HG03565 (cell line): ENCODE data around the gene CD6.

Experiments used
- ATAC-seq: cut with Tn5 transposase; IDR thresholded peaks from one replicate; pipeline ENCODE4 v1.9.1; 2021; ENCODE audit warnings: mild to moderate bottlenecking, moderate library complexity; ENCODE audit not compliant: unreplicated experiment

The CD6 gene

DNA sequence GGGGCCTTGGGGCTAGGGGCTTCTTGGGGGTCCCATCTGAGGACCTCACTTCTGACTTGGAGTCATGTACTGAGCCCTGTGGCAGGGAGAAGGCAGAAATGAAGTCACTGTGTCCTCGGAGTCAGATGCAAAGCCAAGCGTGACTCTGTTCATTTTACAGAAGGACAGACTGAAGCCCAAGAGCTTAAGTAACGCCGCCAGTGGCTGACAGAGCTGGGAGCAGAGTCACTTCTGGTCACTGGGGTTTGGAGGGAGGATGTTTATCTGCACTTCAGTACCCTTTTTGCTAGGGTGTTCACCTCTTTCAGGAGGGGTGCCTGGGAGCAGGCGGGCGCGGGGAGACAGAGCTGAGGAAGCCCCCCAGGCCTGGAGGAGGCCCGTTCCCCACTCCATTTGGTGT is 10.7 kb downstream of the CD6 start:
- ATAC-seq: no peak

DNA sequence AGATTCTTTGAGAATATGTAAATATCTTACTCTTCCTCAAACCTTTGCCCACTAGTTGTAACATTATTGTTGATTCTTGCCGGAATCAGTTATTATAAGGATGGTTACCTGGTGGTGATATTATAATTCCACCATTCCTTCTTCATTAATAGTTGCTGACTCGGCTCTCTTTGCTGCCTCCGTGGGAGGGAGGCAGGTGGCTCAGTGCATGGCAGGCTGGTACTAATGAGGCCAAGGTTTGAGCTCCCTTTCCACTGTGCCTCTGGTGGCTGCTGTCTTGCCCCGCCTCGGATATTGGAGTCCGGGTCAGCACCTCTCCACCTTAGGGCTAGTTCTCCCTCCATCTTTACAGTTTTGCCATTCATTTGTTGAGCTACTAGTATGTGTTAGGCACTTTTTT is 12.7 kb downstream of the CD6 start:
- no peak for ATAC-seq

DNA sequence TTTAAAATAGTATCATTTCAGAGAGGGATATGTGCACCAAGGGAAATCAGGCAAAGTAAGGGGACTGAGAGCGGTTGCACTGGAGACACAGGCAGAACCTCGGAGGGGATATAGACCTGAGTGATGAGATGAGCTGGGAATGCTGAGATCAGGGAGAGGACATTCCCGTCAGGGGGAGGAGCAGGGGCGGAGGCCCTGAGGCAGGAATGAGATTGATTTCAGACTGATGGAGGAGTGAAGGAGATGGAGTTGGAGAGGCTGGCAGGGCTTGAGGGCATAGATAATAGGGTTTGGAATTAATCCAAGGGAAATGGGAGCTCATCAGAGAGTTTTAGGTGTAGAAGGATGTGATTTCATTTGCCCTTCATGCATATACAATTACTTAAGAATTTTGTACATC is 13.2 kb downstream of the CD6 start:
- no peak for ATAC-seq

DNA sequence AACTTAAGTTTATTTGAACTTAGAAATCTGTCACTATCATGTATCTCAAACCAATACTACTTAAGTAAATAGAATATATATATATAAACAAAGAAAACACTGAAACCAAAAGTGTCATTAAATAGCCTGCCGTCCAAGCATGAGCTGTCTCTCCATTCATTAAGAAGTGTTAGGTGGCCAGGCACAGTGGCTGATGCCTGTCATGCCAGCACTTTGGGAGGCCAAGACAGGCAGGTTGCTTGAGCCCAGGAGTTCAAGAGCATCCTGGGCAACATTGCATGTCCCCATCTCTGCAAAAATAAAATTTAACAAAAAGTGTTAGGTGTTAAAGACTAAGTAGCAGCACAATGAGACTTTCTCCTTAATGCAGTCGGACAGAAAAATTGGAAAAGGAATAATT is 14.0 kb downstream of the CD6 start:
- ATAC-seq: no peak

DNA sequence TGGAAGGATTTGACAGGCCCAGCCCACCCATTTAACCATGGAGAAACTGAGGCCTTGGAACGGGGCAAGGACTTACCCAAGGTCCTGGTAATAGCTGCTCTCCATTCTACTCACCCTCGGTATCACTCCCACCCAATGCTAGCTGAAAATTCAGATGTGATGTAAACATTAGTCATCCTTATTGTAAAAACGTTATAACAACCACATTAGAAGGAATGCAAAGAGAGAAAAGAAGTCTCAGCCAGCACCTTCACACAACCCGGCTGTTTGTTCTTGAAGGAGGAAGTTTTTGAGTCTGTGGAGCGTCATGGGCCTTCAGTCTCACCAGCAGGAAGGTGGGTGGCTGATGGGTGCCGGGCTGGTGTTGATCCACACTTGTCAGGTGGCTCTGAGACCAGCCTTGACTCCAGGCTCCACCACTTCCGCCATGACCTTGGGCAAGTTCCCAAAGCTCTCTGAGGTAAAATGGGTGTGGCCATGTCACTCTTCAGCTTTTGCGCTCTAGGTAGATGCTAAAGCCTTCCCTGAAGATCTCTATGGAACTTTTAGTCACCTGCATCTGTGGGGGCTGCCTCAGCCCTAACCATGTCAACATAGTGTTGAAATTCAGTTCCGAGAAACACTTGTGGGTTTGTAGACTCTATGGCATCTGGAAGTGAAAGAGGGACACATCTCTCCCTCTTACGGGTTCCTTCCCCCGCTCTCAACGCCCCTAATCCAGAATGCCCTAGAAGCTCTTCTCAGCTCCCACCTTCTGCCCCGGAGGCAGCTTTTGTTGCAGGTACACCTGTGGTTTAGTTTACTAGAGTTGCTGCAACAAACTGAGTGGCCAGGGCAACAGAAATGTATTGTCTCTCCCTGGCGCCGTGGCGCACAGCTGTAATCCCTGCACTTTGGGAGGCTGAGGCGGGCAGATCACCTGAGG is 14.8 kb downstream of the CD6 start:
- ATAC-seq: no peak

DNA sequence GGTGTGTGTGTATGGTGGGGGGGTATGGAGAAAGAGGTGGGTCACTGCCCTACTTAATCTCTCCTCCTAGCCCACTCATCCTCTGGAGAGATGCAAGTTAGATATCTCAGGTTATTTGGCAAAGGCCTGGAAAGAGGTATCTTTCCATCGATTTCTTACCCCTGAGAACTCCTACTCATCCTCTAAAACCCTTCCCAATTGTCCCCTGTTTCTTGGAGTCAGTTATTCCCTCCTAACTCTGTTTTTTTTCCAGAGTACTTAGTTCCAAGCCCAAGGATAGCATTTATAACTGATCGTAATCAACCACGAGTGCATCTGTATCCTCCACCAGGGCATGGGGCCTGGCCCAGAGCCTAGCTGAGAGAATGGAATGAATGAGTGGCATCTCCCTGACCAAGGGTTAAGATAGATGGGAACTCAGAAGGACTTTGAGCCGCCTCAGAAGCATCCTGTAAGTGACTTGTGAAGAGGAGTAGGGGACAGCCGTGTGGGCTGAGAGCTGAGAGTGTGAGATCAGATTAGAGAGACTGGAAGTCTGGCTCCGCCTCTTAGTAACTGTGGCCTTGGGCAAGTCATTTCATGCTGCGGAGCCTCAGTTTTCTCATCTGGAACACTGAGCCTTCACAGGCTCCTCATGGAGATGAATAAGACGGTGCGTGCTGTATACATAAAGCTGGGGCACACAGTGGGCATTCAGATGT is 16.2 kb downstream of the CD6 start:
- ATAC-seq: no peak

DNA sequence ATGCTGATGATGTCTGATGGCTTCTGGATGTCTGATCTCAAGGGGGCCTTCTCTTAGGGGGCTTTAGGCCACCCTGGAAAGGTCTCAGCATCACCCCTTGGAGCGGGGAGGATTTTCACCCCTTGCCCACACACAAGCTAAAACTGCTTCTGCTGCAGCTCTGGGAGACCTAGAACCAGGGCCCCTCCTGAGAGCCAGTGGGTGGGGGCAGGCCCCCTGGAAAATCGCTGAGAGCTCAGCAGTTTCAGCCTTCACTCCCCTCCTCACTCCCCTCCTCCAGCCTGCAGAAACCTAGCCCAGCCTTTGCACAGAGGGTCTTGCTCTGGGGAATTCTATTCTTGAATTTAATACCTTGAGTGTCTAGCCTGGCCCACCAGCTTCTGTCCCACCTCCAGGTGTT is 17.2 kb downstream of the CD6 start:
- no peak for ATAC-seq

DNA sequence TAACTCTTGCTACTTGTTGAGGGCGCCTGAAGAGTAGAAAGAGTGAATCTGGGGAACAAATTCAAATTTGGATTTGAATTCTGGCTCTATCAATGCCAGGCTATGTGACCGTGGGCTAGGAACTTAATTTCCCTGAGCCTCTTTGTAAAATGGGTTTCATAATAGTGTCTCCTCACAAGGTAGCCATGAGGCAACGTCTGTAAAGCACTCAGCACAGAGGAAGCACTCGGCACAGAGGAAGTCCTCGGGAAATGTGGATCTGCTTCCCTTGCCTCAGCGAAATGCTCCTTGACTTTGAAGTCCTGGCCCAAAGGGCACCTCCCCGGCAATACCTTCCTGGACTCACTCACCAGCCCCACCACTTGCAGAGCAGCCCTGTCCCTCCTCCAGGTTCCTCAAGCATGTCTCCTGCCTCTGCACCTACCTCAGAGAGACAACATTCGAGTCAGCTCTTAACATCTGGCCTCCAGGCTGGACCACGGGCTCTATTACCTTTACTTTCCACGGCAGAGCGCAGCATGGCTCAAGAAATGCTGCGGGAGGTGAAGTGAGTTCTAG is 17.7 kb downstream of the CD6 start:
- ATAC-seq: no peak

DNA sequence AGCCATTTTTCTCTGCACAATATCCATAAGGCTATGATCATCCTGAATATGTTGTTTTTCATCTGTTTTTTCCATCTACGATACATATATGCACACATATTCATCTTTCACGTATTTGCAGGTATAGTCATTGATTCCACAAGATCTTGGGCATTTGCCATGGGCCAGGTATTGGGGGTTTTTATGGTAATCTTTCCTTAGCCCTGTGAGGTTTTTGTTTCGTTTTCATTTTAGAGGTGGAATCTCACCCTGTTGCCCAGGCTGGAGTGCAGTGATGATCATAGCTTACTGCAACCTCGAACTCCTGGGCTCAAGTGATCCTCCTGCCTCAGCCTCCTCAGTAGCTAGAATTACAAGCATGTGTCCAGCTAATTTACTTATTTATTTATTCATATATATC is 20.0 kb downstream of the CD6 start:
- no peak for ATAC-seq

DNA sequence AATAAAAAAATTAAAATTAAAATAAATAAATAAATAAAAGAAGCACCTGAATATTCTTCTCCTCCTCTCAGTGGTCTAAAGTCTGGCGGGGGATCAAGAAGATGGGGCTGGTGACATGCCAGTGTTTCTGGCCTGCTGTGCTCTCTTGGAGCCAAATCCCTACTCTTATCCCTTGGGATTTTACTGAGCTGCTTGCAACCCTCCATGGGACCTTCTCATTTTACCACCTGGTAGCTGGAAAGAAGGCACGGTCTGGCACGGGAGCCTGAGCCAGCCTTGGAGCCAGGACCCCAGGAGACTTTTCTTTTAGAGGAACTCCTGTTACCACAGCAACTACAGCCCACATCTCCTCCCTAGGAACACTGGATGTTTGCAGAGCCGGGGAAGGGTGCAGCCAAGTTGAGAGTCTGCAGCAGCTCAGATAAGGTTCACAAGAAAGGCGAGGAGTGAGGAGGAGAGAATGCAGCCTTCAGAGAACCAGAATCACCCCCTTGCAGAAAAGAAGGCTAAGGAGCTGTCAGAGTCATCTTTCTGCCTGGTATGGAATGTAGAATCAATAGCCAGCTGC is 21.4 kb downstream of the CD6 start:
- no peak for ATAC-seq

DNA sequence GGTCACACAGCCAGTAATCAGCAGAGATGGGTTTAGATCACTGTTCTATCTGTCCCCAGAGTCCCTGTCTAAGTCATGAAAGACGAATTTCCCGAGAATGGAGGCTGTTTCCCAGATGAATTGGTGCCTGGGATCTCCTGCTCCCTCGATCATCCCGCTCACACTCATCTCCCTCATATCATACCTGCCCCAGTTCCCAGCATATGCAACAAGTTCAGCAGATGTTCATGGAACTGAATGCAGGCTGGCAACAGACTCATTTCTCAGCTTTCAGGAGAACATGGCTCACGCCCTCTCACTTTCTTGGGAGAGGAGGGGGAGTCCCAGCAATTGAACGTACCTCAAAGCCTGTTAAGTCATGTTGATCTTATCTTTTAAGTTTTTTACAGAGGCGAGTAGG is 22.1 kb downstream of the CD6 start:
- ATAC-seq: no peak

DNA sequence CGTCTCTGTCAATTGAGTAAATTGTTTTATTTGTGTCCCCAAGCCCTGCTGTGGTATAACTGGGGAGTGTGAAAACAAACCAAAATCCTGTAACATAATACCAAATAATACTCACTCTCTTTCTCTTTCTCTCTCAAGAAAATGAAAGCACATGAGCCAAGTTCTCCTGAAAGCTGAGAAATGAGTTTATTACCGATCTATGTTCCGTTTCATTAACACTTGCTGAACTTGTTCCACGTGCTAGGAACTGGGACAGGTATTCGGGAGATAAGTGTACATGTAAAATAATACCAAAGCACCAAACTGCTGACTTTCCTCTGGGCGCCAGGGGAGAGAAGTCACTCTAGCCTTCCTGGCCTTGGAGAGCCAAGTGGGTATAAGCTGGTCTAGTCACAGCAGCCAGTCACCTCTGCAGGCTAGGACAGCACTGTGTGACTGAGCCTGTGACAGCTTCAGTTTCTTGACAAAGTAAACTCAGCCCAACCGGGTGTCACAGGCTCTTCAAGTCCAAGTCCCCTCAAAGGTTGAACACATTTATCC is 23.1 kb downstream of the CD6 start:
- ATAC-seq: no peak

DNA sequence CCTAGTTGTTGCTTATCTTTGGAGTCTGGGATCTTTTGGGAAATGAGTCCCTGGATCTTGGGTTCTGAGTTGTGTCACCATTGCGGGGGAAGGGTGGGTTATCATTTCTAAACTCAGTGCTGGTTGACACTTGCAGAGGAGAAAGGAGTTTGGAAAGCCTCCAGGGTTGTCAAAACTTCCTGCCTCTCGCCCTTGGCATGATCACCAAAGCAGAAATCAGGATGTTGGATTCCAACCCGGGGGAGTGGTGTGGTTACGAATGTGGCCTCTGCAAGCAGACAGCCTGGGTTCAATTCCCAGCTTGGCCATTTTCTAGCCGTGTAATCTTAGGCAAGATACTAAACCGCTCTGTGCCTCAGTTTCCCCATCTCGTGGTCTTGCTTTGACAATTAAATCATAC is 24.3 kb downstream of the CD6 start:
- no peak for ATAC-seq

DNA sequence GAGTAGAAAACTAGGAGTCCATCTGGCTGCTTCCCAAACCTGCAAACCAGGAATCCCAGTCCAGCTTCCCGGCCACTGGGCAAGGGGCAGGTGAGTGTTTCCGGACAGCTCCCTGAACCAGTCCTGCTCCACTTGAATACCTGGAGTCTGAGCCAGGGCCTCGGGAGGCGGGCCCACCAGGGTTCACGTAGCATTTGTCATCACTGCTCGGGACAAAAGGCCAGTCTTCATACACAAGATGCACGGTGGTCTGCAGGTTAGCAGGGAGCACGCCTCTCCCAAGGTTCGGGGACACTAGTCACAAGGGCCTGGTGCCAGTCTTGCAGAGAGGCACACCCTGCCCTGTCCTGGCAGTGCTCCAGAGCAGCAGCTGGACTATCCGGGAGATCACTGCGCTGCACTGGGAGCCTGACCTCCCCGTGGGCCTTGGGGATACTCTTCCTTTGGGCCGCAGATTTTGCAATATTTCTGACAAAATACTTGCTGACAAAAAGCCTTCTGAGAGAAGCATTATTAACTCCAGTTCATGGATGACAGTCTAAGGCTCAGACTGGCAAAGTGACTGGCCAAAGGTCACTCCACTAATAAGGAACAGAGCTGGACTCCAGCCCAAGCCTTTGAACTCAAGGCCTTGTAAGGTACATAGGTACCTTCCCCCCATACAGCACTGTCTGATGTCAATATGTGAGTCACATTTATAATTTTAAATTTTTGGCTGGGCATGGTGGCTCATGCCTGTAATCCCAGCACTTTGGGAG is 25.1 kb downstream of the CD6 start:
- ATAC-seq: no peak

DNA sequence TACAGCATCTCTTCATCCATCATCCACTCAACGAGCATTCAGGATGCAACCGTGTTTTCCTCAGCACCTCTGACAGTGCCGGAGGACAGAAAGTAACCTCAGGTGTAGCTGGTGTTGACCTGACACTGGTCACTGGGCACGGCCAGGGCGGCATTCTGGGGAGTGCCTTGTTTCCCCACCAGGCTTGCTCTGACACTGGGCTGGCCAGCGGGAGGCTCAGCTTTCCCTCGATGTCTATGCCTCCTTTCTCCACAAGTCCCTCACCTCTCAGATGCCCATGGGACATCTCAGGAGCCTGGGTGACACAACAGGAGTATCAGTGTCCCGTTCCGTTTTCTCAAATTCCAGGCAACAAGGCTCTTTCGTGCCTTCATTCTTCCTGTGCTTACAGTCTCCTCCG is 28.9 kb downstream of the CD6 start:
- no peak for ATAC-seq

DNA sequence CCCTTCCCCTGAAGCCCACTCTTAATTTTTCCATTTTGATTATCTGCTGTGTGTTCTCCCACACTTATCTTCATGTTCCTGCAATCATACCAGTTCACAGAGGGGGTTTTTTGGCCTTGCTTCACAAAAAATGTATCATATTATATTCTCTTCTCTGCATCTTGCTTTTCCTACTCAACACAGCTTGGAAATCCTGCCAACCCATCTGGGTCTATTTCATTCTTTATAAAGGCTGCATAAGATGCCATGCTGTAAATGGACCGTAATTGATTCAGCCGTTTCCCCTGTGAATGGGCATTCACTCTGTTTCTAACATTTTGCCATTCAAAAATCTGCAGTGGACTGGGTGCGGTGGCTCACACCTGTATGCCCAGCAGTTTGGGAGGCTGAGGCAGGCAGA is 30.5 kb downstream of the CD6 start:
- ATAC-seq: no peak

DNA sequence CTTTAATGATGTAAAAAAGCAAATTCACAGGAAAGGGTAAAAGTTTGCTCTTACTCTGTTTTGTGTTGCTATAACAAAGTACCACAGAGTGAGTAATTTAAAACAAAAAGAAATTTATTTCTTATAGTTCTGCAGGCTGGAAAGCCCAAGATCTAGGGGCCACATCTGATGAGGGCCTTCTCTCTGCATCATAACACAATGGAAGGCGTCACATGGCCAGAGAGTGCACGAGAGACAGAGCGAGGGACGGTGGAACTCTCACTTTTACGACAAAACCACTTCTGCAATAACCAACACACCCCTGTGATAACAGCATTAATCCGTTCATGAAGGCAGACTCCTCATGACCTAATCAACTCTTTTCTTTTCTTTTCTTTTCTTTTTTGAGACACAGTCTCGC is 31.1 kb downstream of the CD6 start:
- ATAC-seq: no peak

DNA sequence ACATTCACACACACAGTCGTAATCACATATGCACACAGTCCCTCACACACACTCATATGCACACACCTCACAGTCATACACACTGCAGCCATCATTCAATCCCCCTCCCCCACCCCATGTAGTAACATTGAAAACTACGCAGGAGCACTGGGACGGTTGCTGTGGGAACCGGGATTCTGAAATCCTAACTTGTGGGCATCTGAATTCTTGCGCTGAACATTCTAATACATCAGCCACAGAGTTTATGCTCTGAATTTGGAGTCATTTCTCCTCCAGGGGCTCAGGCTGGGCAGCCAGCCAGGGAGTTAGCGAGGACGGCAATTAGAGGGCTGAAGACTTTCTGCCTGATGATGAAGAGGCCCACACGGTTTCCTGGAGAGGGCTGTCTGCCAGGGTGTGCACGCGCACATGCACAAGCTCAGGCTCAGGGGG is 32.7 kb downstream of the CD6 start:
- no peak for ATAC-seq

DNA sequence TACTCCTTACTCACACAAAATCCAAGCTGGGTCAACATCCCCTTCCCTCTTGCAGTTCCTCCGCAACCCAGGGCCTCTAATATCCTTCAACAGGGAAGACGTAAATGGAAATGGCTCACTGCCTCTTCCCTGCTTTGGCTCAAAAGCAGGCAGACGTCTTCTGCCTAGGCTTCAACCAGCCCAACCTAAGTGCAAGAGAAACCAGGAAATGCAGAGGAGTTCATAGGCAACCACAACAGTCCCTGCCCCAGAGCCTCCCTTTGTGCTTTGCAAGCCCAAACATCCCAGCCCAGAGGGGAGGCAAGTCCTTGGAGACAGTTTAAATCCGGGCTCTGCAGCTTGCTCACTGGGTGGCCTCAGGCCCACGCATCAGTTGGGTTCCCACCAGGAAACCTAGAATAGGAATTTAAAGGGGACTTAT is 33.3 kb downstream of the CD6 start:
- no peak for ATAC-seq

DNA sequence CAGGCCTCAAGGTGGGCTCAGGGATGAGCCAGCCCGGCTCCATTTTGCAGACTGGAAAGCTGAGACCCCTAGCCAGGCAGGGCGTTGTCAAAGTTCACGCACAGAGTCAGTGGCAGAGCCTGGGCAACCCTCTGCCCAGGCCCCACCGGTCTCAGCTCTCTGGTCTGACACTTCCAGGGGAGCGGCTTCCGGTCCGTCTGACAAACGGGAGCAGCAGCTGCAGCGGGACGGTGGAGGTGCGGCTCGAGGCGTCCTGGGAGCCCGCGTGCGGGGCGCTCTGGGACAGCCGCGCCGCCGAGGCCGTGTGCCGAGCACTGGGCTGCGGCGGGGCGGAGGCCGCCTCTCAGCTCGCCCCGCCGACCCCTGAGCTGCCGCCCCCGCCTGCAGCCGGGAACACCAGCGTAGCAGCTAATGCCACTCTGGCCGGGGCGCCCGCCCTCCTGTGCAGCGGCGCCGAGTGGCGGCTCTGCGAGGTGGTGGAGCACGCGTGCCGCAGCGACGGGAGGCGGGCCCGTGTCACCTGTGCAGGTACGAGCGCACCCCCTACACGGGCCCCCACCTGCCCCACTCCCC is 36.0 kb downstream of the CD6 start:
- ATAC-seq: no peak
